GM18951 (cell line): ENCODE results near the gene B4GALT6.

Source experiments
- POLR2A ChIP-seq: IDR thresholded peaks from 4 replicates; pipeline ENCODE4 v1.6.1; 2011; ENCODE audit warnings: mild to moderate bottlenecking; ENCODE audit not compliant: insufficient read length, insufficient read depth; ENCODE audit errors: extremely low read depth
- in situ Hi-C: fragments of 300-500 bp; cut with MboI; formaldehyde crosslinking; loops from one replicate; pipeline ENCODE4 v1.12.0; 2022; ENCODE audit warnings: low sequenced_read_pairs, mixed read lengths, inconsistent platforms; ENCODE audit not compliant: unreplicated experiment

Gene B4GALT6

DNA sequence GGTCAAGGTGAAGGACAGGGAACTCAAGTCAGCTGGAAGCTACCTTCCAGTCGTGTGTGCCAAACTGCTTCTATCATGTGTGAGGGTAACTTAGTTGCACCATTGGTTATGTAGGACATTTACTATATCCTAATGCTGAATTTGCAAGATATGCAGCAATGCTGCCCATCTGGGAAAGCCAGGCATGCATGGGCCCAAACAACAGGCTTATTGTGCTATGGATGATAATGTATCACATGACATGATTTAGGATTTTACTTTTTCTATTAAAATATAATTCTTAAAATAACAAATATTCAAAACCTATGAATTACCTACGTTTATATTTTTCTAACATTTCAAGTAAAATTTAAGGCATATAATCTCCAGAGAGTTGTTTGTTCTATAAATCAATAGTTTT, 35.9 kb downstream of the B4GALT6 start:
- TF ChIP-seq POLR2A, result no peak
- in situ Hi-C loops, result no loop called here

GRCh38 chr18:31647127-31647753, 37.1 kb downstream of the B4GALT6 start:
- in situ Hi-C loops, result no loop called here

DNA sequence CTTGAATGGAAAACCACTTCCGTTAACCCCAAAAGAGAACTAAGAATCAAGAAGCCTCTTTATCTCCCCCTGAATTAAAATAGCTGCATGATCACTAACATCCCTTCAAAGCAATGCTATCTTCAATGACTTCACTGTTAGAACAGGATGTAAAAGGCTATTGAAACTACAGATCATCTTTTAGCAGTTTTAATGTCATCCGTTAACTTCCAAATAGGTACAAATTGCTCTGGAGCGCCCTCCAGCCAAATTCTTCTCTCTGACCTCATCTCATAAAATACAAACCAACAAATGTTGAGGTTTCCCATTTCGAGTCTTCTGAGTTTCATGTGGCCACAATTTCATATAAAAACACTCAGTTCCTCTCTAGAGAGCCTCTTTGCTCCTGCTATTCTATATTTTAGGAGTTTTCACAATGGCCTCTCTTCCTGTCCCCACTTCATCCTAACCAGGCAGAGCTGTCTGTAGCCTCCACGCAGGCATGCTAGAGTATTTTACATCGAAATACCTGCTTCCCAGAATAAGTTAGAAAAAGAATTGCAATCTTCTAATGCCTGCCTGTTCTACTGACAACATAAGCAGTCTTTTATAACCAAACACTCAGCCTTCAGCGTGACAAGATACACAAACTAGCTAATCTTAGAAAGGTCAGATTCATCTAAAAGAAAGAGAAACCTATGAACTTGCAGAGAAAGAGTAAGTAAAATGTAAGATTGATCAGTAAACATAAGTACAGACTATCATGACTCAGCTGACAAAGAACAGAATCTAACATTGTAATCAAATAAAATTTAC, 37.9 kb downstream of the B4GALT6 start:
- in situ Hi-C loops, result no loop called here
- no peak for TF ChIP-seq POLR2A

More at GRCh38 chr18:31647127-31647753, 37.1 kb downstream of the B4GALT6 start:
- no peak for TF ChIP-seq POLR2A

DNA sequence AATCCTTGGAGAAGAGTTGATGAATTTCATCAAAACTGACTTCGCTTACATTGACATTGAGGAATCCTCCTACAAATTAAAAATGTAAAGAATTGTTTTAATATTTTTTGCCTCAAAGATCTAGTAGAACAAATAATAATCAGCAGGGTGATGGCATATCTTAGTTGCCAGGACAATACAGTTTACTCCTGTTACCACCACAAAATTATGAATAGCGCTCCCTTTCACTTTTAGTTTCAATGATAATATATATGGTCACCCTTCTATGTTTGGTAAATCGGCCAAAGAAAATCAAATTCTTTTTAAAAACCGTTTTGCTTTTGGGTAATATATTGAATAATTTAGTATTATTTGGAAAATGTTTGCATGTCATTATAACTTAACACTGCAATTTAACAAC, 39.0 kb downstream of the B4GALT6 start:
- TF ChIP-seq POLR2A, result no peak
- in situ Hi-C loops, result no loop called here

DNA sequence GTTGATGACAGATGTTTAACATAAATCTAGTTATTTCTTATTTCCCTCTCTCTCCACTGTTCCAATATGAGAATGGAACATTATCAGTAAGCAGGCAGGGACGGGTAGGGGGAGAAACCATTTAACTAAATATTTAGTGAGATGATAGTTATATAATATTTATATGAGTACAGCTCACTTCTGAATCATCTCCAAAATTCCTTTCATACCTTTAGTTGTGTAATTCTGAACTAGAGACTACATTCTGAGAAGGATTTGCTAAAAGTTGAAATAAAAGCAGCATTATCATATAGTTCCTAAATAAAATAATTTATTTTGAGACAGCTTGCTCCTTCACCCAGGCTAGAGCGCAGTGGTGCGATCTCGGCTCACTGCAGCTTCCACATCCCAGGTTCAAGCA, 41.4 kb downstream of the B4GALT6 start:
- no peak for TF ChIP-seq POLR2A
- in situ Hi-C loops, result no loop called here

- TF ChIP-seq POLR2A, result no peak
- in situ Hi-C loops, result no loop called here
Measured at GRCh38 chr18:31637445-31637844, 46.9 kb downstream of the B4GALT6 start.

DNA sequence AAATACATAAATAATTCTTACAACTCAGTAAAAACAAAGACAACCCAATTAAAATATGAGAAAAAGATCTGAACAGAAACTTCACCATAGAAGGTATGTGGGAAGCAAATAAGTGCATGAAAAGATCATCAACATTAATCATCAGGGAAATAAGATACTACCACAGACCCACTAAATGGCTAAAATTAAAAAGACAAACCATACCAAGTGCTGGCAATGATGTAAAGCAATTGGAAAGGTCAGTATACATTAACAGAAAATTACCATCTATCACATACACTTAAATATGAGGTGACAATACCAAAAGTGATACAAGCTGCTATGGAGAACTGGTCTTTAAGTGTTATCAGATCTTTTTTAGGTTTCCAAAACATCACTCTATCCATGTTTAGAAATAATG, 48.0 kb downstream of the B4GALT6 start:
- in situ Hi-C loops, result no loop called here
- no peak for TF ChIP-seq POLR2A

- in situ Hi-C loops, result no loop called here
- TF ChIP-seq POLR2A, result no peak
Measured at GRCh38 chr18:31634331-31634713, 50.1 kb downstream of the B4GALT6 start.

GRCh38 chr18:31633392-31634330, 50.7 kb downstream of the B4GALT6 start:
- no peak for TF ChIP-seq POLR2A
- in situ Hi-C loops, result no loop called here

DNA sequence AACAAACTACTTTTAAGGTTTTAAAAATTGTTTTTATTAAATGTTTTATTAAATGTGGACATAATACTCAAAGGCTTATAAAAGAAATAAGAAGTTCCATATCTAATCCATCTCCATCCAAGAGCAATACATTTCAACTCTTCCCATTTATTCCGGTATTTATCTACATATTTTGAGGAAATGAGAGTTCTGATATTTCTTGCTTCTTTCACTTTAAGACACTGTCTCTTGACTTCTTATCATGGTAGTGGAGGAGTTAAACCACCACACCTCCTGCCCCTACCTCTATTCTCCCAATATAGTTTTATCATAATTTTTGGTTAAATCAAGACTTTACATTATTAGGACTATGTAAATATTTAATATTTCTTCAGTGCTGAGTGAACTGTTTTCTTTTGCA, 52.0 kb downstream of the B4GALT6 start:
- no peak for TF ChIP-seq POLR2A
- in situ Hi-C loops, result no loop called here

DNA sequence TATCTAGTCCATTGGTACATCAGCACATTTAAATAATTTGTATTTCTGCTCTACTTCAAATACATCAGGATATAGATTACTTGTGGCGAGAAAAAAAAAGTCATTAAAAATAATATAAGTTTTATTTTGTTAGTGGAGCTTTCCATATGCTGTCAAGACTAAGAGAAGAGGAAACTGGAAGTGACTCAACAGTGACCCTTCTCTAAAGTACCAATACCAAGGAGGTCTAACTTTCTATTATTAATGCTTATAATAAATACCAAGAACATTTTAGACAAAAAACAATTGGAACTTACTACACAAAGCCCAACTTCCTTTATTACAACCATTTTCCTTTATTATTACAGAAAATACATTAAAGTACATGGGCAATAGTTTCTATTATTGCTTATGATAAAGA, 52.9 kb downstream of the B4GALT6 start:
- TF ChIP-seq POLR2A, result no peak

GRCh38 chr18:31630549-31630948, 53.8 kb downstream of the B4GALT6 start:
- no peak for TF ChIP-seq POLR2A
- in situ Hi-C loops, result no loop called here

More for the DNA sequence above, 52.9 kb downstream of the B4GALT6 start:
- in situ Hi-C loops, result no loop called here

DNA sequence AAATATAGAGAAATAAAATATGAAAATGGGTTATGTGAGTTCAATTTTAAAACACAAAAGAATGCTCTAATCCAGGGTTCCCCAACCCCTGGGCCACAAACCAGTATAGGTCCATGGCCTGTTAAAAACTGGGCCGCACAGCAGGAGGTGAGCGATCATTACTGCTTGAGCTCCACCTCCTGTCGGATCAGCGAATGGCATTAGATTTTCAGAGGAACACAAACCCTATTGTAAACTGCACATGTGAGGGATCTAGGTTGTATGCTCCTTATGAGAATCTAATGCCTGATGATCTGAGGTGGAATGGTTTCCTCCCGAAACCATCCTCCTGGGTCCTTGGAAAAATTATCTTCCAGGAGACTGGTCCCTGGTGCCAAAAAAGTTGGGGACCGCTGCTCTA, 58.0 kb downstream of the B4GALT6 start:
- TF ChIP-seq POLR2A, result no peak
- in situ Hi-C loops, result no loop called here

DNA sequence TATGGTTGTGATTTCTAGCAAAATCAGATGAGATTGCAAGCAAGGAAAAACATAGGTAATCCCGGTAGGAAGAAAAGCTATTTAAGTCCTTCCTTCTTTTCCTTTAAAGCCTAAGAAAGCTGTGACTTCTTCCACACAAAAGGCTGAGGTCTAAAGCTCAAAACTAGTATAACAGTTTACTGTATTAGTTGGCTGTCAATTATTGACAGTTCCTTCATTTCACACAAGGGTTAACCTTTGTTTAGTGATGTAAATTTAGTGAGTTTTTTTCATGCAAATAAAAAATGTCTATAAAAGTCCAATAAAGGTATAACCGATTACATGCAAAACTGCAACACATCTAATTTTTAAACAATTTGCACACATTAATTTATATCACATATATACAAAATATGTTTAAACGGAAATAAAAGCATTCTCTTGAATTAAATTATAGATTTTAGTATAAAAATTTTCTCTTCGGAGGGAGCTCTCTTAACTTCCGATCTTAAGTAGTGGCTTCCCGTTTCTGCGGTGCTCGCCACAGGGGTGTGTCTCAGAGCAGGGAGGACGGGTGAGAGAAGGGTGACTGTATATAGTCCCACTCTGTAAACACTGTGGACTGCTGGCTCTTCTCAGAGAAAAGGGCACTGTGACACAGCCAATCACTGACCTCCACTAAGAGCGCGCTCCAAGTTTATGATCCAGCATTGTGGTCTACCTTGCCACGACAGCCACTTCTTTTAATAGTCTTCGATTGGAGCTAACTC, 59.3 kb downstream of the B4GALT6 start:
- TF ChIP-seq POLR2A, result no peak
- in situ Hi-C loops, result no loop called here
